ENCODE measurements around the gene DEAF1.

DNA sequence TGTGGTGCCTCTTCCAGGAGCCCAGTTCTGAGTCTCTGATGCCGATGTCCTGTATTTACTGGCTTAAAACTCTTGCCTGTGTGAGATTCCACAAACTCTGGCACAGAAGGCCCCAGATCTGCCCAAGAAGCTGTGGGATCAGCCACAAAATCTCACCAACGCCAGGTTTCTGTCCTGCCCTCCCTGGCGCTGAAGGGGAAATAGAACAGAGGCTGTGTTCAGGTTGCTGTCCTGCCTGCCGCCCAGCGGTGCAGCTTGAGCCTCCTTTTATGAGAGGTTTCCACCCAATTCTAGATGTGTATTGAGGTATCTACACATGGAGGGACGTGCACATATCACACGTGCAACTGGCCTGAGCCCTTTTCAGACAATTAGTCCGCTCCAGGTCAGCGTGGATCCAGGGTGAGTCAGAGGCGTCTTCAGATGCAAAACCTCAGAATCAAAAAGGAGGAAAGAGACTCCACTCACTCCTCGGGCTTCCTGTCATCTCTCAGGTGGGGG lies 2.8 kb upstream of the DEAF1 start:
- TF ChIP-seq, protein P1, sequence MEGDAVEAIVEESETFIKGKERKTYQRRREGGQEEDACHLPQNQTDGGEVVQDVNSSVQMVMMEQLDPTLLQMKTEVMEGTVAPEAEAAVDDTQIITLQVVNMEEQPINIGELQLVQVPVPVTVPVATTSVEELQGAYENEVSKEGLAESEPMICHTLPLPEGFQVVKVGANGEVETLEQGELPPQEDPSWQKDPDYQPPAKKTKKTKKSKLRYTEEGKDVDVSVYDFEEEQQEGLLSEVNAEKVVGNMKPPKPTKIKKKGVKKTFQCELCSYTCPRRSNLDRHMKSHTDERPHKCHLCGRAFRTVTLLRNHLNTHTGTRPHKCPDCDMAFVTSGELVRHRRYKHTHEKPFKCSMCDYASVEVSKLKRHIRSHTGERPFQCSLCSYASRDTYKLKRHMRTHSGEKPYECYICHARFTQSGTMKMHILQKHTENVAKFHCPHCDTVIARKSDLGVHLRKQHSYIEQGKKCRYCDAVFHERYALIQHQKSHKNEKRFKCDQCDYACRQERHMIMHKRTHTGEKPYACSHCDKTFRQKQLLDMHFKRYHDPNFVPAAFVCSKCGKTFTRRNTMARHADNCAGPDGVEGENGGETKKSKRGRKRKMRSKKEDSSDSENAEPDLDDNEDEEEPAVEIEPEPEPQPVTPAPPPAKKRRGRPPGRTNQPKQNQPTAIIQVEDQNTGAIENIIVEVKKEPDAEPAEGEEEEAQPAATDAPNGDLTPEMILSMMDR (IDR thresholded peaks at IDR 0.05) = no peak
- no peak for TF ChIP-seq POLR2A (IDR thresholded peaks at IDR 0.05)

Measured in body of pancreas (tissue), 4 donors.